Measurements from ENCODE around the gene CLDN19.

Gene CLDN19

DNA sequence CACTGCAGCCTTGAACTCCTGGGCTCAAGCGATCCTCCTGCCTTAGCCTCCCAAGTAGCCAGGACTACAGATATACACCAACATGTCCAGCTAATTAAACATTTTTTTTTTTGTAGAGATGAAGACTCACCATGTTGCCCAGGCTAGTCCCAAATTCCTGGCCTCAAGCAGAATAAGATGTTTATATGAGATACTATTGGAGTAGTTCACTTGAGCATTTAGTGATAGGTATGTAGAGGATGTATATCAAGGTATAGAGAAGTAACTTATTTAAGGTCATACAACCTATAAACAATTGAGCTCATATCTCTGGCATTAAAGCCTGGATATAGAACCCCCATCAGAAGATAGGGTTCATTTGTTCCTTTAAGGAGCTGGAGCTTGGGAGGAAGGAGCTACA is 40.1 kb upstream of the CLDN19 start:
- POLR2A ChIA-PET: interaction anchor here (0.5 to 1.3 kb wide), 2 partner anchors 13 to 1932 kb away, joined by 3 read pairs; partner anchors contain the start of genes C1orf50 and P3H1
- TF ChIP-seq, protein P1, sequence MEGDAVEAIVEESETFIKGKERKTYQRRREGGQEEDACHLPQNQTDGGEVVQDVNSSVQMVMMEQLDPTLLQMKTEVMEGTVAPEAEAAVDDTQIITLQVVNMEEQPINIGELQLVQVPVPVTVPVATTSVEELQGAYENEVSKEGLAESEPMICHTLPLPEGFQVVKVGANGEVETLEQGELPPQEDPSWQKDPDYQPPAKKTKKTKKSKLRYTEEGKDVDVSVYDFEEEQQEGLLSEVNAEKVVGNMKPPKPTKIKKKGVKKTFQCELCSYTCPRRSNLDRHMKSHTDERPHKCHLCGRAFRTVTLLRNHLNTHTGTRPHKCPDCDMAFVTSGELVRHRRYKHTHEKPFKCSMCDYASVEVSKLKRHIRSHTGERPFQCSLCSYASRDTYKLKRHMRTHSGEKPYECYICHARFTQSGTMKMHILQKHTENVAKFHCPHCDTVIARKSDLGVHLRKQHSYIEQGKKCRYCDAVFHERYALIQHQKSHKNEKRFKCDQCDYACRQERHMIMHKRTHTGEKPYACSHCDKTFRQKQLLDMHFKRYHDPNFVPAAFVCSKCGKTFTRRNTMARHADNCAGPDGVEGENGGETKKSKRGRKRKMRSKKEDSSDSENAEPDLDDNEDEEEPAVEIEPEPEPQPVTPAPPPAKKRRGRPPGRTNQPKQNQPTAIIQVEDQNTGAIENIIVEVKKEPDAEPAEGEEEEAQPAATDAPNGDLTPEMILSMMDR (IDR thresholded peaks at IDR 0.05; ENCODE audit: control extremely low read depth, extremely low read depth, low read depth, missing control alignments): no peak

DNA sequence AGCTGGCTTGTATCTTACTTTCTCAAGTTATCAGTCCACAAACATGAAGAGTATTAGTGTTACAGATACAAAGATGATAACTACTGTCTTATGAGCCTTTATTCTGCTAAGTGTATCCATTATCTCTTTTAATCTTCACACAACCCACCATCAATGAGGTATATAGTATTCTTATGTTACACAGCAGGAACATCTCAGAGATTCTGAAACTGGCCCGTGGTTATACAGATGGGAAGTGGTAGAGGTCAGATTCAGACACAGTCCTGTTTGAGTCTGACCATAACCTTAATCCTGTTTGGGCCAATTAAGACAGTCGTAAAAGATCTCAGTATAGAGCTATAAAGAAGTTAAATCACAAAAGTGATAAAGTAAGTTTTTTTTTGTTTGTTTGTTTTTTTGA is 39.7 kb upstream of the CLDN19 start:
- TF ChIP-seq, protein P1 (IDR thresholded peaks at IDR 0.05; ENCODE audit: control extremely low read depth, extremely low read depth, low read depth, missing control alignments): no peak
- ChIA-PET CTCF (interaction anchor here (0.8 to 12.6 kb wide), 9 partner anchors 12 to 305 kb away, joined by 3 to 178 read pairs (median 3); partner anchors contain the start of genes C1orf50 and P3H1), POLR2A (interaction anchor here (0.5 to 1.3 kb wide), 2 partner anchors 13 to 1933 kb away, joined by 3 read pairs; partner anchors contain the start of genes C1orf50 and P3H1)
- no peak for DNase-seq (ENCODE audit: extremely low spot score)

More for the DNA sequence above, 40.1 kb upstream of the CLDN19 start:
- DNase-seq (ENCODE audit: extremely low spot score): no peak
- CTCF ChIA-PET: interaction anchor here (1.1 to 12.6 kb wide), 7 partner anchors 13 to 305 kb away, joined by 3 to 178 read pairs (median 3); partner anchors contain the start of genes C1orf50 and P3H1

DNA sequence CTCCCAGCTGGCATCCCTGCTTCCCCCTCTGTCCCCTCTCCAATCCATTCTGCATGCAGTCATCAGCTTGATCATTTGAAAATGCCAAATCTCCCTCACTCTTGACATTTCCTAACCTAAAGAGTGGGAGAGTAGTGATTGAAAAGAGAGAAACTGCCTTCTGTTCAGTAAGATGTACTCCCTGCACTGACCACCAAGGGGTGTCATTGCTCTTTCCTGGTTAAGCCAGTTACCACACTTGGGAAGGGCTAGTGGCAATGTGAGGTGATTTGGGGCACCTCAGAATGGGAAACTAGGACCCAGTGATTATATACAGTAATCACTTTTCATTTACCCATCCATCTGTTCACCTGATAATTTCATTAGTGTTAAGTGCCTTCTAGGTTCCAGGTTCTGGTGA is 37.8 kb upstream of the CLDN19 start:
- peak; percentile 57 for DNase-seq (ENCODE audit: extremely low spot score)
- CTCF ChIA-PET: interaction anchor here (0.6 to 12.6 kb wide), 25 partner anchors 9 to 394 kb away, joined by 3 to 178 read pairs (median 4); partner anchors contain the start of genes C1orf50, CFAP57, EBNA1BP2 and P3H1
- TF ChIP-seq, protein P1 (IDR thresholded peaks at IDR 0.05; ENCODE audit: control extremely low read depth, extremely low read depth, low read depth, missing control alignments): peak; percentile 63
- POLR2A ChIA-PET: no interaction called here

DNA sequence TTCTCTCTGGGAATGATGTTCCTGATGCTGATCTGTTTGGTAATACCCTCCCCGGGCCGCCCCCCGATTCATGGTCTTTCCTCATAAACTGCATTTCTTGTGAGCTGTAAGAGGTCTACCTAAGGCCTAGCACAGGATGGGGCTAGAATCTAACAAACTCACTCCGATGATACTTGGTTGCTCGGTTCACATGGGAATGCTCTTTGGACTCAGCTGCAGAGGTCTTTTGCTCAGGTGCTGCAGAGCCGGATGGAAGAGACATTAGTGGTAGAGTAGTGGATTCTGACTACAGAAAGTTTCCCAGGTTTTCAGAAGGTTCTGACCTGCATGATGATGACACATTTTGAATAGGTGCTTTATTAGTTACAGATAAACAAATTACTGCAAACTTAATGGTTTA is 36.5 kb upstream of the CLDN19 start:
- DNase-seq (ENCODE audit: extremely low spot score): no peak
- TF ChIP-seq, protein P1 (IDR thresholded peaks at IDR 0.05; ENCODE audit: control extremely low read depth, extremely low read depth, low read depth, missing control alignments): no peak
- POLR2A ChIA-PET: no interaction called here
- CTCF ChIA-PET: interaction anchor here (1.3 to 12.6 kb wide), 8 partner anchors 9 to 296 kb away, joined by 3 to 178 read pairs (median 9); partner anchors contain the start of genes C1orf50, ERMAP, P3H1 and SVBP

DNA sequence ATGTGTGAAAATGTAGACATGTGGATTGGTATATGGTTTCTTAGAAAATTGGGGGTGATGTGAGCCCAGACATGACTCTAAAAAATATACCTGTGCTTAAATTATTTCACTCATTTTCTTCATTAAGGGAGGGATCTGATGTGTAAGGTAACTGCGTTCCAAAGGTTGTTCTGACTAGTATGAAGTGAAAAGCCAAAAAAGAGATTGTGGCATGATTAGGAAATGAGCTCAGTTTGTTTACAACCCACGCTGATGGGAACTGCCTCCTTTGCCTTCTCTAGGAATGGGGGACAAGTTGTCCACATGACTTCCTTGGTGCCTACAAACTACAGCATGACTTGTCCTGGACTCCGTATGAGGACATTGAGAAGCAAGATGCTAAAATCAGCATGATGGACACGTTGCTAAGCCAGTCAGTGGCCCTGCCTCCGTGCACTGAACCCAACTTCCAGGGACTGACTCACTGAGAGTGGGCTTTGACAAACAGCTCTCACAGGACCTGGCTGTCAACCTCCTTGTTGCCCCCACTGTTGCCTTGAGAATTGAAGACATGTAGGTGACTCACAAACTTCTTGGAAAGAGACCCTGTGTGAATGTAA is 35.0 kb upstream of the CLDN19 start:
- ChIA-PET POLR2A (interaction anchor here (0.7 to 1.3 kb wide), 3 partner anchors 8 to 178 kb away, joined by 3 to 4 read pairs (median 3); partner anchors contain the start of genes C1orf50, P3H1 and ZNF691), CTCF (interaction anchor here (0.7 to 12.6 kb wide), 3 partner anchors 9 to 298 kb away, joined by 4 to 178 read pairs (median 4); no protein-coding TSS in a partner anchor)
- TF ChIP-seq, protein P1 (IDR thresholded peaks at IDR 0.05; ENCODE audit: control extremely low read depth, extremely low read depth, low read depth, missing control alignments): no peak

DNA sequence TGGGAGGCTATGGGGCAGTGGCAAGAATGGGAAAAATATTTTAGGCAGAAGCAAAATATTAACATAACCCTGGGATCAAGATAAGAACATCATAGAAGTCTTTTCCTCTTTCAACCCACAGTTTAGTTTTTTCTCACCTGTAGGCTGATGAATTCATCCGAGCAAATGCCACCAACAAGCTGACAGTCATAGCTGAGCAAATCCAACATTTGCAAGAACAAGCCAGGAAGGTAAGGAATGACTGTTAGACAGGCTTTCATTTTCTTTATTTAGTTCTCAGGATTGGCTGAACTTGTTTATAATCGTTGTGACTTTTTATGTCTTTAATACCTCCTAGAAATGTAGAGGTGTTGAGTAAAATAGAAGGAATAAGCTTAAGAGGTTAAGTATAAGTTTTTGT is 33.4 kb upstream of the CLDN19 start:
- no peak for DNase-seq (ENCODE audit: extremely low spot score)
- ChIA-PET POLR2A (no interaction called here), CTCF (interaction anchor here (12.6 kb wide), 1 partner anchor 299 kb away, joined by 178 read pairs; no protein-coding TSS in a partner anchor)
- TF ChIP-seq, protein P1 (IDR thresholded peaks at IDR 0.05; ENCODE audit: control extremely low read depth, extremely low read depth, low read depth, missing control alignments): no peak

More for the DNA sequence above, 35.0 kb upstream of the CLDN19 start:
- no peak for DNase-seq (ENCODE audit: extremely low spot score)
